CD4-positive, alpha-beta T cell (primary cell): ENCODE data around the gene THRB. TPM values are rescaled to one million over a fixed set of nuclear protein-coding genes. Genes with fewer than 3 reads are reported as not detected.

ENCODE experiments used
- ATAC-seq: fragments of 200-7000 bp; cut with Tn5 transposase; one replicate; pipeline ENCODE4 v1.10.0; 2022; ENCODE audit warnings: mild to moderate bottlenecking; ENCODE audit not compliant: poor library complexity
- CTCF ChIA-PET: fragments of 350-600 bp; sonication (Branson Sonifier 250); formaldehyde crosslinking; loops from one replicate; lab custom pipeline; 2021; ENCODE audit warnings: antibody characterized with exemption, inconsistent platforms; lab: Charles Lee
- POLR2A ChIA-PET: fragments of 350-600 bp; sonication (Branson Sonifier 250); formaldehyde crosslinking; loops from one replicate; lab custom pipeline; 2021; ENCODE audit warnings: antibody characterized with exemption, inconsistent platforms; lab: Charles Lee
- DNase-seq, 14 experiments: peaks; one replicate each; pipeline ENCODE4 v3.0.0-alpha.2; 2013 to 2020; ENCODE audit warnings: mixed read lengths in 2 of 14
- H3K27ac ChIP-seq, 2 donors: one replicate each; pipeline versions ENCODE4 v1.5.1 to v1.7.0; 2013; ENCODE audit warnings: low read length in 2 of 2, low read depth in 1 of 2, mild to moderate bottlenecking in 1 of 2
- H3K27me3 ChIP-seq, 2 experiments: 1 replicate in 1 of 2; 2 replicates in 1 of 2; pipeline versions ENCODE4 v1.6.1 to v1.7.0; 2013; ENCODE audit warnings: low read length in 2 of 2, control low read depth in 1 of 2, mild to moderate bottlenecking in 1 of 2, moderate library complexity in 1 of 2; ENCODE audit not compliant: insufficient read depth in 2 of 2, control insufficient read depth in 1 of 2
- H3K36me3 ChIP-seq: one replicate; pipeline ENCODE4 v1.6.1; 2013; ENCODE audit warnings: low read length, control low read depth; ENCODE audit not compliant: insufficient read depth
- H3K4me1 ChIP-seq: one replicate; pipeline ENCODE4 v1.6.1; 2013; ENCODE audit warnings: low read length, control low read depth; ENCODE audit not compliant: insufficient read depth
- H3K4me3 ChIP-seq: one replicate; pipeline ENCODE4 v1.5.1; 2013; ENCODE audit warnings: mild to moderate bottlenecking, low read length, moderate library complexity
- H3K9me3 ChIP-seq, 2 experiments: 1 replicate in 1 of 2; 2 replicates in 1 of 2; pipeline versions ENCODE4 v1.6.1 to v1.7.0; 2013; ENCODE audit warnings: low read length in 2 of 2, mild to moderate bottlenecking in 2 of 2, control low read depth in 1 of 2, moderate library complexity in 1 of 2; ENCODE audit not compliant: control insufficient read depth in 1 of 2, insufficient read depth in 1 of 2
- H3K27ac Mint-ChIP-seq: one replicate; pipeline ENCODE4 v1.8.0; 2020; ENCODE audit warnings: mixed read lengths
- H3K27me3 Mint-ChIP-seq: one replicate; pipeline ENCODE4 v1.8.0; 2021; ENCODE audit warnings: mixed read lengths
- H3K36me3 Mint-ChIP-seq: one replicate; pipeline ENCODE4 v1.8.0; 2021; ENCODE audit warnings: low read depth, mixed read lengths
- H3K4me1 Mint-ChIP-seq: one replicate; pipeline ENCODE4 v1.8.0; 2021; ENCODE audit warnings: low read depth, mixed read lengths
- H3K4me3 Mint-ChIP-seq: one replicate; pipeline ENCODE4 v1.8.0; 2020; ENCODE audit warnings: mild to moderate bottlenecking, mixed read lengths
- H3K9me3 Mint-ChIP-seq: one replicate; pipeline ENCODE4 v1.8.0; 2020; ENCODE audit warnings: mixed read lengths
- CTCF ChIP-seq: fragments of 200-600 bp; IDR thresholded peaks from one replicate; pipeline ENCODE4 v1.8.0; 2022; ENCODE audit warnings: antibody characterized with exemption, mild to moderate bottlenecking
- intact Hi-C, 2 experiments: fragments of 100-400 bp; cut with DNase I in 1 of 2; cut with micrococcal nuclease in 1 of 2; formaldehyde crosslinking; loops; one replicate each; pipeline versions ENCODE4 v1.15.1 to v1.9.0; 2023 to 2025; cut with DNase I, micrococcal nuclease
- total RNA-seq, 174 experiments: library from RNA in 2 of 174; stranded (reverse) in 2 of 174; gene quantifications; one replicate each; pipeline ENCODE4 v1.2.3 and lab custom pipeline; 2021 to 2026

The THRB gene
- total RNA-seq, 2 experiments from 2014 or later = not detected

GRCh38 chr3:24137334-24137733 lies 357.3 kb downstream of the THRB start:
- intact Hi-C loops = no loop called here
- no peak overlapping the region for H3K27ac Mint-ChIP-seq

DNA sequence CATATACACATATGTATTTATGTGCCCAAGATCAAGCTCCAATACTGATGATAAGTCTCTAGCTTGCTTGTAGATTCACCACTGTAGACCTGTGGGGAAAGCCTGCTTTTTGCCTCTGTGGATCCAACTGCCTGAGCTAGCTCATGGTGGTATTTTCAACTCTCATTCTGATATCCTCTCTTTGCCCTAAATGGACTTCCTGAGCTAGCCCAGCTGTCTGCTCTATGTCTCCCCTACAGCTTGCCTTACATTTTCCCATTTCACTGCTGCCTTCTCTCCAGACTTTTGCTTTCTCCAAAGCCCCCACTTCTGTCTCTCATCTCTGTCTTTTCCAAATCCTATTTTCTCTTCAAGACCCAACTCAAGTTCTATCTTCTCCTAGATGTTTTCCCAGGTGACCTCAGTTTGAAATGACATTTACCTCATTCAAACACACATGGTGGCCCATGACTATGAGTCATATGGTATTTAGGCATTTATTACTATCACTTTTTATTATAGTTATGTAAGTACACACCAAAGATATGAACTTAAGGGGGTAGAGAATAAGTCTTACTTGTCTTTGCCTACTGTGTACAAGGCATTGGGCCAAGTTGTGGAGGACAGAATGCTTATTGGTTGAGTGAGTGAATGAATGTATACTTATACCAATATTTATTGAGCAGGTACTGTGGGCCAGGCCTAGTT lies 357.9 kb downstream of the THRB start:
- H3K27me3 Mint-ChIP-seq = no peaks in the 10 kb centered on the region
- no peak overlapping the region for H3K4me3 Mint-ChIP-seq
- H3K4me1 Mint-ChIP-seq = no peaks in the 10 kb centered on the region
- ChIA-PET CTCF (no interaction called here), POLR2A (no interaction called here)
- H3K36me3 ChIP-seq = no peaks in the 10 kb centered on the region
- no peak for TF ChIP-seq CTCF
- H3K27me3 ChIP-seq = no peaks in the 10 kb centered on the region
- ATAC-seq (no peak), DNase-seq (no peak)
- no peaks in the 10 kb centered on the region for H3K36me3 Mint-ChIP-seq
- H3K9me3 ChIP-seq = no peaks in the 10 kb centered on the region
- intact Hi-C loops = no loop called here
- H3K27ac Mint-ChIP-seq = no peak overlapping the region
- no peaks in the 10 kb centered on the region for H3K9me3 Mint-ChIP-seq
- no peak overlapping the region for H3K4me3 ChIP-seq
- no peak overlapping the region for H3K27ac ChIP-seq
- H3K4me1 ChIP-seq = no peaks in the 10 kb centered on the region

More at GRCh38 chr3:24137334-24137733, 357.3 kb downstream of the THRB start:
- Mint-ChIP-seq H3K4me3 (no peak overlapping the region), H3K9me3 (no peaks in the 10 kb centered on the region), H3K36me3 (no peaks in the 10 kb centered on the region), H3K27me3 (no peaks in the 10 kb centered on the region), H3K4me1 (no peaks in the 10 kb centered on the region)
- CTCF ChIA-PET = no interaction called here
- no peaks in the 10 kb centered on the region for H3K4me1 ChIP-seq
- no peaks in the 10 kb centered on the region for H3K36me3 ChIP-seq
- no peak overlapping the region for H3K27ac ChIP-seq
- DNase-seq (no peak), ATAC-seq (no peak)
- no peak for TF ChIP-seq CTCF
- POLR2A ChIA-PET = no interaction called here
- H3K9me3 ChIP-seq = no peaks in the 10 kb centered on the region
- H3K4me3 ChIP-seq = no peak overlapping the region
- H3K27me3 ChIP-seq = no peaks in the 10 kb centered on the region

GRCh38 chr3:24135280-24135679 lies 359.4 kb downstream of the THRB start:
- Histone ChIP-seq H3K4me3 (no peak overlapping the region), H3K9me3 (no peaks in the 10 kb centered on the region), H3K27me3 (no peaks in the 10 kb centered on the region), H3K36me3 (no peaks in the 10 kb centered on the region), H3K4me1 (no peaks in the 10 kb centered on the region), H3K27ac (no peak overlapping the region)
- H3K9me3 Mint-ChIP-seq = no peaks in the 10 kb centered on the region
- ATAC-seq (no peak), DNase-seq (no peak)
- TF ChIP-seq CTCF = no peak
- no peak overlapping the region for H3K27ac Mint-ChIP-seq
- H3K27me3 Mint-ChIP-seq = no peaks in the 10 kb centered on the region
- POLR2A ChIA-PET = no interaction called here
- no peaks in the 10 kb centered on the region for H3K36me3 Mint-ChIP-seq
- no peaks in the 10 kb centered on the region for H3K4me1 Mint-ChIP-seq
- no peak overlapping the region for H3K4me3 Mint-ChIP-seq
- CTCF ChIA-PET = no interaction called here
- intact Hi-C loops = no loop called here
